ENCODE data around the gene CD84. TPM values are rescaled to one million over a fixed set of nuclear protein-coding genes. Genes with fewer than 3 reads are reported as not detected.

CD84 gene
- total and polyA plus RNA-seq, 2 experiments from 2014 or later, result 0.23 to 0.74 TPM

GRCh38 chr1:160492617-160493016 lies 86.7 kb downstream of the CD84 start:
- H3K9me3 ChIP-seq (ENCODE audit: low read depth), result no peaks in the 10 kb centered on the region
- no peaks in the 10 kb centered on the region for H3K27me3 ChIP-seq
- H3K27ac ChIP-seq, result no peak overlapping the region
- H3K4me3 ChIP-seq, result no peak overlapping the region
- no peak for DNase-seq (ENCODE audit: low spot score)
- 90% methylated on average over 2 of the region's 2 CpGs for WGBS (ENCODE audit: low lambda C conversion rate, missing lambda C conversion rate)
- H3K4me1 ChIP-seq (ENCODE audit: insufficient read depth), result no peaks in the 10 kb centered on the region
- H3K9me2 ChIP-seq (replicated peaks; ENCODE audit: insufficient read depth), result no peaks in the 10 kb centered on the region
- H4K20me1 ChIP-seq (ENCODE audit: insufficient read depth, poor library complexity, severe bottlenecking), result no peaks in the 10 kb centered on the region
- no peaks in the 10 kb centered on the region for H3K79me2 ChIP-seq
- no peaks in the 10 kb centered on the region for H3K36me3 ChIP-seq (replicated peaks; ENCODE audit: insufficient read depth, low read depth)
- H2AFZ ChIP-seq, result no peak overlapping the region
- TF ChIP-seq EZH2 (IDR thresholded peaks at IDR 0.05; ENCODE audit: borderline replicate concordance), result no peak
- H3K4me2 ChIP-seq, result no peak overlapping the region

DNA sequence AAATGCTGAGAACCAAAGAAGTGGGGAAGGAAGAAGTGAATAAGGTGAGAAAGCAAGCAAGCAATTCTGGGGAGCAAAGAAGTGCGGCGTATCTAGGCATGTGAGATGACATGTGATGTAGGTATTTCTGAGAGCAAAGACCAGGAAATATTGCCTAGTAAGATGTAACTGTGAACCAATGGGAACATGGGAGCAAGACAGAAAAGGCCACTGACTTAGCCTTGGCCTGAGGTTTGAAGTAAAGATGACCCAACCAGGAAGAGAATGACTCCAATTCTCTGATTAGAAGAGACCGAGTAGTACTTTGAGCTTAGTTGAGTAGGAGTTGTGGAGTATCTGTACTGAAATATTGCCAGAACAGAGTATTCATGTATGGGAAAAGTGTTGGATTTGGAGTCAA lies 87.3 kb downstream of the CD84 start:
- Histone ChIP-seq H3K27ac (no peak overlapping the region), H3K4me3 (no peak overlapping the region), H3K9me3 (ENCODE audit: low read depth) (no peaks in the 10 kb centered on the region), H4K20me1 (ENCODE audit: insufficient read depth, poor library complexity, severe bottlenecking) (no peaks in the 10 kb centered on the region), H3K4me2 (no peak overlapping the region), H3K27me3 (no peaks in the 10 kb centered on the region), H3K9me2 (replicated peaks; ENCODE audit: insufficient read depth) (no peaks in the 10 kb centered on the region), H3K4me1 (ENCODE audit: insufficient read depth) (no peaks in the 10 kb centered on the region), H3K79me2 (no peaks in the 10 kb centered on the region), H3K36me3 (replicated peaks; ENCODE audit: insufficient read depth, low read depth) (no peaks in the 10 kb centered on the region), H2AFZ (no peak overlapping the region)
- WGBS (ENCODE audit: low lambda C conversion rate, missing lambda C conversion rate), result 94% methylated on average over 3 of the region's 3 CpGs
- TF ChIP-seq CTCF (IDR thresholded peaks at IDR 0.05; ENCODE audit: poor library complexity), result no peak
- no peak for TF ChIP-seq EZH2 (IDR thresholded peaks at IDR 0.05; ENCODE audit: borderline replicate concordance)
- TF ChIP-seq EZH2phosphoT487 (IDR thresholded peaks at IDR 0.05; ENCODE audit: low read depth, severe bottlenecking, unreplicated experiment), result no peak
- DNase-seq (ENCODE audit: low spot score), result no peak

Other genes with a start within 250 kb of the CD84 start
- 149 and 151 TPM in 2 replicates for gene COPA, start 236.2 kb downstream of the CD84 start, total RNA-seq
- 138 and 141 TPM in 2 replicates for gene COPA, start 236.2 kb downstream of the CD84 start, polyA plus RNA-seq
- 90.3 and 103 TPM in 2 replicates for gene NCSTN, start 236.1 kb downstream of the CD84 start, total RNA-seq
- gene NCSTN, start 236.1 kb downstream of the CD84 start, polyA plus RNA-seq, result 112 and 120 TPM in 2 replicates
- 0.13 TPM in 1 of 2 replicates, not detected in the other for gene NHLH1, start 212.4 kb downstream of the CD84 start, total RNA-seq
- gene NHLH1, start 212.4 kb downstream of the CD84 start, polyA plus RNA-seq, result not detected in 2 replicates
- 9.7 and 10.9 TPM in 2 replicates for gene VANGL2, start 178.9 kb downstream of the CD84 start, total RNA-seq
- gene VANGL2, start 178.9 kb downstream of the CD84 start, polyA plus RNA-seq, result 8.2 and 8.9 TPM in 2 replicates
- gene SLAMF6, start 56.2 kb downstream of the CD84 start, total RNA-seq, result not detected in 2 replicates
- gene SLAMF6, start 56.2 kb downstream of the CD84 start, polyA plus RNA-seq, result not detected in 2 replicates
- 0.20 and 1.2 TPM in 2 replicates for gene SLAMF1, start 67.5 kb upstream of the CD84 start, total RNA-seq
- gene SLAMF1, start 67.5 kb upstream of the CD84 start, polyA plus RNA-seq, result 2.1 and 2.3 TPM in 2 replicates
- 0.30 and 0.68 TPM in 2 replicates for gene CD48, start 132.3 kb upstream of the CD84 start, total RNA-seq
- gene CD48, start 132.3 kb upstream of the CD84 start, polyA plus RNA-seq, result not detected in 2 replicates
- gene SLAMF7, start 159.8 kb upstream of the CD84 start, total RNA-seq, result 0.07 TPM in 1 of 2 replicates, not detected in the other
- not detected in 2 replicates for gene SLAMF7, start 159.8 kb upstream of the CD84 start, polyA plus RNA-seq
- not detected in 2 replicates for gene LY9, start 216.7 kb upstream of the CD84 start, total RNA-seq
- not detected in 2 replicates for gene LY9, start 216.7 kb upstream of the CD84 start, polyA plus RNA-seq